ELF-1 (cell line): ENCODE results near the gene SCGB1D2.
"Not testable (repeated sequence)": the region's sequence is repeated elsewhere in the genome, so short reads cannot be mapped to it uniquely, and the experiment has no call there.

Experiments used
- DNase-seq: peaks from one replicate; pipeline ENCODE4 v3.0.0-alpha.2; 2016; ENCODE audit warnings: low read depth, low spot score

The SCGB1D2 gene, protein sequence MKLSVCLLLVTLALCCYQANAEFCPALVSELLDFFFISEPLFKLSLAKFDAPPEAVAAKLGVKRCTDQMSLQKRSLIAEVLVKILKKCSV

DNA sequence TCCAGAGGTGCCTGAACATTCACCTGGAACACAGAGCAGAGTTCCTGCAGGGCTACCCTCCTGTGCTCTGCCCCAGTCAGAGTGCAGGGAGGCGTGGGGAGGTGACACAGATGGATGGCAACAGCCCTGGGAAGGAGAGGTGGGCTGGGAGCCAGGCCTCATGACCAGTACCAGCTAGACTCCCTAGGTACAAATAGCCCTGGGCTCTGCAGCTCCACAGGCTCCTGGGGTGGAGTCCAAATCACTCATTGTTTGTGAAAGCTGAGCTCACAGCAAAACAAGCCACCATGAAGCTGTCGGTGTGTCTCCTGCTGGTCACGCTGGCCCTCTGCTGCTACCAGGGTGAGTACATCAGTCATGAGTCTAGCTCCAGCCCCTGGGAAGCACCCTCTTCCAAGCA is at the start of gene SCGB1D2:
TSS of gene SCGB1D2 (plus strand) at position 219 of the 400 bp plus-strand sequence. CDS start at position 288, 69 bp downstream.
- DNase-seq, result peak; percentile 92

GRCh38 chr11:62193952-62194351 is 48.1 kb upstream of the SCGB1D2 start:
- DNase-seq, result peak; percentile 73

DNA sequence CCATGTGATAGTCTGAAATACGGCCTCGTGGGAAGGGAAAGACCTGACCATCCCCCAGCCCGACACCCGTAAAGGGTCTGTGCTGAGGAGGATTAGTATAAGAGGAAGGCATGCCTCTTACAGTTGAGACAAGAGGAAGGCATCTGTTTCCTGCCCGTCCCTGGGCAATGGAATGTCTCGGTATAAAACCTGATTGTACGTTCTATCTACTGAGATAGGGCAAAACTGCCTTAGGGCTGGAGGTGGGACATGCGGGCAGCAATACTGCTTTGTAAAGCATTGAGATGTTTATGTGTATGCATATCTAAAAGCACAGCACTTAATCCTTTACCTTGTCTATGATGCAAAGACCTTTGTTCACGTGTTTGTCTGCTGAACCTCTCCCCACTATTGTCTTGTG is 47.0 kb upstream of the SCGB1D2 start:
- not testable (repeated sequence) for DNase-seq

GRCh38 chr11:62195945-62196344 is 46.1 kb upstream of the SCGB1D2 start:
- peak; percentile 30 for DNase-seq

- not testable (repeated sequence) for DNase-seq
These were observed 44.6 kb upstream of the SCGB1D2 start for GRCh38 chr11:62197400-62197799.

GRCh38 chr11:62201376-62201775 is 40.7 kb upstream of the SCGB1D2 start:
- no peak for DNase-seq

GRCh38 chr11:62202910-62203309 is 39.1 kb upstream of the SCGB1D2 start:
- no peak for DNase-seq

DNA sequence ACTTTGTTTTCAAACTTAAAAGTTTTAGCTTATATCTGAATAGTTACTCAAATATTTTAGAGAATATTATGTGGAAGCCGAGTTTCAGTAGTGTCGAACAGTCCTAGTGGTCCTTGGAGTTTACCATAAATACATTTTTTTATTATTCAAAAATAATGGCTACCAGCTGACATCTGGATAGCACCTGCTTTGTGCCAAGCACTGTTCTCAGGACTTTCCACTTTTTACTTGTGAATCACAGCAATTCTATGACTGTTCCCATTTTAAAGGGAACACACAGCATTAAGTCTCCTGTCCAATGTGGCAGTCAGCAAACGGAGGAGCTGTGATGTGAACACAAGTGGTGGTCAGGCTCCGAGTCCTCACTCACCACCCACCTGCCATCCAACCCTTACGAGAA is 37.6 kb upstream of the SCGB1D2 start:
- DNase-seq, result no peak

DNA sequence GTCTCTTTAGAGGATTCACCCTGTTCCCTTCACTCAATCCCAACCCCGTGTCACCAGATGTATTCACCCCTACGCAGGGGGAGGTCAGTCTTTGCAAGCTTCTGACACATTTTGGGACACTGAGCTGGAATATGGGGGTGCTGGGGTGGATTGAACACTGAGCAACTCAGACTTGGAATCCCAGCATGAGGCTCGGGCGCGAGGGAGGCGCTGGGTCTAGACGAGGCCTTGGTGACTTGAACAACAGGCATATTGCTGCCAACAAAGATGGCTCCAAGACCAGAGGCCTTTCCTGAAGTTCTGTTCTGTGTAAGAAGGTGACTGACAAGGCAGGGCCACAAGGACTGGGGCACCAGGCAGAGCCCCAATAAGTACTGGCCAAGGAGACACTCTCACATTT is 36.6 kb upstream of the SCGB1D2 start:
- DNase-seq, result no peak

GRCh38 chr11:62206276-62207066 is 35.6 kb upstream of the SCGB1D2 start:
- not testable (repeated sequence) for DNase-seq

DNA sequence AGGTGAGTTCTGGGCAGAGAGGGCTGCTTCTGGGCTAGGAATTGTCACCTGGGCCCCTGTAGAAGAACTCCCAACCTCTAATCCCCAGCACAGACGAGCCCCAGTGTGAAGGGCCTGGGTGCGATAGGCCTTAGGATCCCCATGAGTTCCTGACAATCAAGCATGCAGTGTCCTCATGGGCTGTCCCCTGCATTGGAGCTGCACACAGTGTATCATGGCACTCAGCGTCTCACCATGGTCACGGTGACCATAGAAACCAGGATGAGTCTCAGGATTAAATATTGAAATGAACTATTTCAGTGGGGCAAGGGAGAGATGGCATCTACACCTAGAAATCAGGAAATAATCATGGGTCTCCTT is 33.3 kb upstream of the SCGB1D2 start:
- no peak for DNase-seq

DNA sequence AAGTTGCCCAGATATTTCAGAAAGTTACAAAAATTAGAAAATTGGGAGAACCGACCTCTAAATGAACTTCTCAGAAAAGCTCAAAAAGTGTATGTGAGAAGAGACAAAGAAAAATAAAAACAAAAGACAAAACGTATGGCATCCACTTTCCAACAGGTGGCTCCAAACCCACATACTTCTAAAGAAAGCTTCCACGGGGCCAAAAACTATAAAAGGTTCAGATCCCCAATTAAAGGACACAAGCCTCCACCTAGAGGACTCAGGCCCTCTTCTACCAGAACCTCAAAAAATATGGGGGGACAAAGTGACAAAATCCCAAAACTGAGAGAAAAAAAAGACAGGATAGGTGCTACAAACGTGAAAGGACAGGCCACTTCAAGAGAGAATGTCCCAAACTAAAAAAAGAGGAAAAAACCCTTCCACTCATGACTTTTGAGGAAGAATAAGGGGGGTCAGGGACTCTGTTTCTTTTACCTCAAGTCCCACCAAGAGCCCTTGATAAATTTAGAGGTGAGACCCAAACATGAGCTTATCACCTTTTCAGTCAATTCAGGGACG is 24.8 kb upstream of the SCGB1D2 start:
- DNase-seq, result peak; percentile 43

DNA sequence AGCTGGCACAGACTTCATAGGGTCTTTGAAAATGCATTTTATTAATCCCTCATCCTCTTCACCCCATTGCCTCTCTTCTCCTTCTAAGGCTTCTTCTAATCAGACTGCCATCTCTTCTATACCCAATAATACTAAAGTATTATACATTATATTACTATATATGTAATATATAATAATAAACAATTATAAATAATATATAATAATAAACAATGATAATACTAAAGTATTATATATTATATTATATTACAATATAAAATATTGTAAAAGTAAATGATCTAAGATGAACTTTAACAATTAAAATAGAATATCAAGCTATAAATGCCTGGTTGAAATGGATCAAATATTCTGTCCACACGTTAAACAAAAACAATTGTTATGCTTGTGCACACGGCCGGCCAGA is 20.5 kb upstream of the SCGB1D2 start:
- DNase-seq, result no peak

- no peak for DNase-seq
These were observed 18.9 kb upstream of the SCGB1D2 start for GRCh38 chr11:62223095-62223494.

- DNase-seq, result no peak
These were observed 8.3 kb upstream of the SCGB1D2 start for GRCh38 chr11:62233730-62234129.

DNA sequence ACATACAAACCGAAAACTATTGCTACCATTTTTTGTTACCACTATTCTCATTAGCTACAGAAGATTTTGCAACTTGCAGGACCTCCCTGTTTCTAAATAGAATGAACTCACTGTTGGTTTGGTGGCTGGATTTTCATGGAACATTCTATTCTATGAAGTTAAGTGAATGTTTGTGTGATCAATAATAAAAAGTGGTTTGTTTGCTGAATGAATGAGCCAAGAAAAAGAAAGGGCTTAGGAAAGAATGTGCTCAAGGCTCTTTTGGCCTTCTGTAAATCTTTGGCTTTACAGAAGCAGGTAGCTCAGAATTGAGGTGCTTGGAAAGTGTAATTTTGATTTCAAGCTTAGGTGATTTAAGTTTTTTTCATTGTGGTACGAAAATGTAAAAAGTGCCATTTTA is 5.9 kb upstream of the SCGB1D2 start:
- DNase-seq, result no peak

DNA sequence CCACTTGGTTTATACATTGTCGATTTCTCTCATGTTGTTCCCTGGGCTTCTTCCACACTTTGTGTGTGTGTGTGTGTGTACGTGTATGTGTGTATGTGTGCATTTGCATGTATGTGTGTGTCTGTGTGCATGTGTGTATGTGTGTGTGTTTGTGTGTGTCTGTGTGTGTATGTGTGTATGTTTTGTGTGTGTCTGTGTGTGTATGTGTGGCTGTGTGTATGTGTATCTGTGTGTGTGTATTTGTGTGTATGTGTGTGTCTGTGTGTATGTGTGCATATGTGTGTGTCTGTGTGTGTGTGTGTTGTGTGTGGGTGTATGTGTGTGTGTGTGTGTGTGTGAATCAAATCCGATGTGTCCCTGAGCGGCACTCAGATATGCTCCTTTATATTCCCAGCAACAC is 4.5 kb upstream of the SCGB1D2 start:
- DNase-seq, result no peak

DNA sequence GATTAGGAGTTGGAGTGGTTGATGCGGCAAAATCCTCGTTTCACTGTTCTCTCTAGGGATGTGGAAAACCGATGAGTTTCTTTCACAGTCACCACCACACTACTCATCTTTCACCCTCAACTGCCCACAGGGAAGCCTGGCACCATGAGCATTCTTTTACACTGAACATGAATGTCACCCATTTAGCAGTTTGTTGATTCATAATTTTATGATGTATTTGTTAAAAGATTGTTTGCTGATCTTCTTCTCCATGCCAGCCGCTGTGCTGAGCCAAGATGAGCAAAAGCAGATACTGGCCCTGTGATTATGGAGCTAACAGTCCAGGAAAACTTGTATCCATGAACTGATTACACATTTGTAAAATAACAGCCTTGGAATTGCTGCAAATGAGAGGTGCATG is 3.9 kb upstream of the SCGB1D2 start:
- DNase-seq, result no peak

DNA sequence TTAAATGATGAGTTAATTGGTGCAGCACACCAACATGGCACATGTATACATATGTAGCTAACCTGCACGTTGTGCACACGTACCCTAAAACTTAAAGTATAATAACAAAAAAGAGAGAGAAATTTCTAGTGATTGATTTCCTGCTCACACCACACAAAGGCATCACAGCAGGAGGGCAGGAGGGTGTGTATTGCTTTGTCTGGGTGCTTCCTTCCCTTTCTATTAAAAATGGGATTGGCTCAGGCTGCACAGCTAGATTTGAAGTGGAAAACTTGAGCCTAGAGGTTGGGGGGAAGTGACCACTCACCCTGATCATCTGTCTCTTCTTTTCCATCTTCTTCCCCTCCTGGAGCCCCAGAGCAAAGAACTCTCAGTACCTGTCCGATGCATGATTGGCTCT is 944 bp upstream of the SCGB1D2 start:
- DNase-seq, result no peak

DNA sequence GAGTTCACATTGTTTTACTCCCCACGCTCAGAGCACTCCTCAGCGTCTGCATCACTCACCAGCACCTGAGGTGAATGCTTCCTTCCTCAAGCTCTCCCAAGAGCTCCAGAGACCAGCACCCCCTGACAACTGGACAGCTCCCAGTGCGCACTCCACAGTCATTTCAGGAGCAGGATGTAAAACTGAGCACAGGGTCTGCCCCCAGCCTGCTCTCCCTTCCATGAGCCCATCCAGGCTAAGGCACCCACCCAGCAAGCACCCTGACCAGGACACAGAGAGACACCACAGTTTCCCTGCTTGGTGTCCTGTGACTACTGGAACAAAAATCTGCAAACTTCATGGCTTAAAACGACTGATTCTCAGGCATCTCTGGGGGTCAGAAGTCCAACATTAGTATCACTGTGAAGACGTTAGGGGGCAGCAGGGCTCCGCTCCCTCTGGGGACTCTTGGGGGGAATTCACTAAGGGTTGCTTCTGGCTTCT is 3.3 kb downstream of the SCGB1D2 start:
- DNase-seq, result peak; percentile 82

DNA sequence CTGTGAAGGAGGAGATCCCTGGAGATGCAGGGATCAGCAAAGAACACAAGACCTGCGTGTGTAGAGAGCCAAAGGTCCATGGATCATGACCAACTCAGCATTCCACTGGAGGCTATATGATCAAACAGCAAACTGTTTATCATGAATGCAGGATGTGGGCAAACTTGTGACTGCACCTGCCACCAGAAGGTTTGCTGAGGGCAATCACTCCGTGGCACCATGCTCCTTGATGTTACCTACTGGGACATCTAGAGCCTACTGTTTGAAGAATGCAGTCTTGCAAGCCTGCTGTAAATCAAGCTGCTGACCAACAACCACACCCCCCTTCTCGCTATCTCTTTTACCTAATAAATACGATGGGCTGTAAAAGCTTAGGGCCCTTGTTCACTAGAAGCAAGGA is 9.7 kb downstream of the SCGB1D2 start:
- no peak for DNase-seq

- no peak for DNase-seq
These were observed 12.0 kb downstream of the SCGB1D2 start for GRCh38 chr11:62253999-62254542.

DNA sequence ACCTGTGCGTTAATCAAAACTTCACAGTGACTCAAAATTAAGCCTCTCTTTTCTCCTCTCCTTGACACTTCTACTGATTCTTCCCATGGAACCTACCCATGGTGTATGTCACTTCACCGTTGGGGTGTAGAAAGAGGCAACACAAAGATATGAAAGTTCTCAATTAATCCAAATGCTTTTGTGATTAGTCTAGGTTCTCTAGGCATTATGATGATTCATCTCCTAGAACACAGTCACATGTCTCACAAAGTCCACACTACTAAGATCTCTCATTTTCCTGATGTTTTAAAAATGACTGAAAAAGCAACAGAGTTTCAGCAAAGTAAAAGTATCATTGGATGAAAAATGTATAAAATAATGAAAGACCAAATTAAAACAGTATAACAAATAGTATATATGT is 14.2 kb downstream of the SCGB1D2 start:
- no peak for DNase-seq
